Kidney capillary endothelial cell (primary cell): Measurements from ENCODE around the gene MLIP.

ENCODE experiments used
- DNase-seq: peaks from one replicate; pipeline ENCODE4 v3.0.0-alpha.2; 2018; ENCODE audit warnings: low spot score

The MLIP gene

GRCh38 chr6:54095723-54096122 lies 15.5 kb upstream of the MLIP start:
- DNase-seq: no peak

- no peak for DNase-seq
These were observed 14.4 kb upstream of the MLIP start for GRCh38 chr6:54096811-54097210.

GRCh38 chr6:54097753-54098152 lies 13.5 kb upstream of the MLIP start:
- DNase-seq: no peak

GRCh38 chr6:54098450-54099044 lies 12.7 kb upstream of the MLIP start:
- DNase-seq: no peak

- no peak for DNase-seq
These were observed 12.0 kb upstream of the MLIP start for GRCh38 chr6:54099225-54099624.

DNA sequence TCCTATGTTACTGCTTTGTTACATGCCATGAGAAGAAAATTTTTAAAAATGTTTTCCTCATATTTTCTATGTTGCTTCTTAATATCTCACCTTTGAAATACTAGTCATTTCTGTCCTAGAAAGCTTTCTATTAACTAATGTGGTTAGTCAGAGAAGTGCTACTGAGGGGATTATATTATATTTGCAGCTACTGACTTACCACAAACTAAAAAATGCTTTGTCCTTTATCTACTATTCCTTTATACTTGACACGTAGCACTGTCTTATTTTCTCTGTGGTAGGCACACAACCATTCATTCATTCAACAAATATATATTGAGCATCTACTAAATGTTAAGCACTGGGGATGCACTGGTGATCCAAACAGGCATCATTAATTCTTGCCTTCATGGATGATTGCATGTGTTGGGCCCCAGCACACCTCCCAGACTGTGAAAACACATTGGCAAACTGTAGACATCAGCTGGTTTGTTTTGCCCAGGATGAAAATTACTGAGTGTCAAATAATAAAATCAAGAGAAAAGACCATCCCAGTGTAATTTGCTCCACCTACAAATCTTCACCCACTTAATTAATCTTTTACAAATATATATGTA lies 10.7 kb upstream of the MLIP start:
- no peak for DNase-seq

- DNase-seq: no peak
These were observed 9.0 kb upstream of the MLIP start for GRCh38 chr6:54102238-54102637.

DNA sequence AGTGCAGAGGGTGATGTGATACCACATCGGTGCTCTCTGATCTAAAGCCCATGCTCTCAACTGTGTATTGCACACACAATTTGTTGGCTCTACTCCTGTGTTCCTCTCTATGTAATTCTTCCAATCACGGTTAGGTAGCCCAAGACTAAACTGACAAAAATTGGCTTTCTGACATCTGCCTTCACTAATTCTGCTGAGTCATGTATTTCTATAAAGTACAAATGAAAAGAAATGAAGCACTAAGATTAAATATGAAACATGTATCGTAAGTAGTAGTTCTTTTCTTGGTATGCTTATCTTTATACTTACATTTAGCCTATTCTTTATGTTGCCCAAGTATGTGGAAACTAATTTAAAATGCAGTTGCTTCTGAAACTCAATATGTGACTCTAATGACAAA lies 7.7 kb upstream of the MLIP start:
- no peak for DNase-seq

- DNase-seq: no peak
These were observed 4.5 kb upstream of the MLIP start for GRCh38 chr6:54106727-54107126.

- DNase-seq: no peak
These were observed 3.7 kb upstream of the MLIP start for GRCh38 chr6:54107470-54108090.

DNA sequence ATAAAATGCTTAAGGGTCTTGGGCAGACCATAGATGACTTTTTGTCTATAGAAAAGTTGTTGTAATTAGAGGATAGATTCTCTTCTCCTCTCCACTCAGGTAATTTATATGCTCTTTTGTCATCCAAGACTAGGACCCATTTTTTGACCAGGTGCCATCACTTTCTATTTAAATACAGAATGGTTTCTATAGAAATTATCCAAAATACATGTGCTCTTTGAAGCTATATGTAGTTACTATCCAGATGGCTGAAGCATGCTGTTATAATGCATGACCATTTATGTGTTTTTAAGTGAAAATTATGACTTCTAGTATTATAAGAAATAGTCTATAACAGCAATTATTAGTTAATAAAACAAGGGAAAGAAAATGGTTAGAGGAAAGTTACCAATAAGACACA lies 3.0 kb upstream of the MLIP start:
- DNase-seq: no peak

DNA sequence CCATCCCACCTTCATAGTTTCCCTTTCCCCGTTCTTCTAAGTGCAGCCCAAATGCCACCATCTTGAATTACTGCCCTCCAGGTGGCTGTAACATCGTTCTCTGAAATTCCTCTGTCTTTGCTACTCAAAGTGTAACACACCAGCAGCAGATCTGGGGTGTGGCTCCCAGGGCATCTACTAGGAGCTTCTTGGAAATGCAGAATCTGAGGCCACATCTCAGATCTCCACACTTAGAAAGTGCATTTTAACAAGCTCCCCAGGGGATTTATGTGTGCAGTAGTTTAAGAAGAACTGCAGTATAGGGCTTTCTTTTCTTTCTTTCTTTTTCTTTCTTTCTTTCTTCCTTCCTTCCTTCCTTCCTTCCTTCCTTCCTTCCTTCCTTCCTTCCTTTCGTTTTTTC lies 1.7 kb upstream of the MLIP start:
- DNase-seq: no peak

DNA sequence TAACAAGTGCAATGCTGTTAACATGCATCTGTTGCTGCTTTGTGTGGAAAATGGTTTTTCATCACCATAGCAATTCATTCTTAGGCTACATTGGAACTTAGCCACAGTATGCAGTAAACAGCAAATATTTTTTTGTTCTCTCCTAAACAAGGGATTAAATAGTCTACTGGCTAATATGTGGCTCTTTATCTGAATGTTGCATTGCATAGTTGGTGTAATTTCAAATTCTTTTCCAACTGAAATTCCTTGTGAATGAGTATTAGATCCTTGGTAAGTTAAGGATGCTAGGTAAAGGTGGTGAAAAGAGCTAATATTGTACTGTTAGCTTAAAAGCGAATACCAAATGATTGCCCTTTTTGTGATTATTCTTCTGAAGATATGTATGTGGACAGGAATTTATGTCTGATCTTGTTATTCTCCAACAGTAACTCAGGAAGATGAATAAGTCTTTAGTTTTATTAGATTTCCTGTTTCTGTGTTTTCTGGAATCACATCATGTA lies 958 bp downstream of the MLIP start:
- DNase-seq: peak; percentile 44

GRCh38 chr6:54114991-54115390 lies 3.7 kb downstream of the MLIP start:
- DNase-seq: no peak

DNA sequence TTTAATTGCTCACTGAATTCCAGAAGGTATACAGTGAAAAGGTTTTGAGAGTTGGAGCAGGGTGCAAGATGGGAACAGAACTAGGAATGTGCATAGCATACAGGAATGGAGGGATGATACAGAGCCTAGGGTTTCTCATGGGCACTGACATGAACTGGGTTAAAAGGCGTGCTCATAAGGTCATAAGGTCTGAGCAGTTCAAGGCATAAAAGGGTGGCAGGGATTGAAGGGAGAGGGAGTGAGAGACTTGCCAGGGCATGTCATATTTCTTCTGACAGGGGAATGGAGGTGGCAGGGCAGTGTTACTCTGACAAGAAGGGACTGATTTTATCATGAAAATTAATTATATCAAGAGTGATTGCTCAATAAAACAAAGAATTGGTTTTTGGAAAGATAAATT lies 4.7 kb downstream of the MLIP start:
- DNase-seq: no peak

DNA sequence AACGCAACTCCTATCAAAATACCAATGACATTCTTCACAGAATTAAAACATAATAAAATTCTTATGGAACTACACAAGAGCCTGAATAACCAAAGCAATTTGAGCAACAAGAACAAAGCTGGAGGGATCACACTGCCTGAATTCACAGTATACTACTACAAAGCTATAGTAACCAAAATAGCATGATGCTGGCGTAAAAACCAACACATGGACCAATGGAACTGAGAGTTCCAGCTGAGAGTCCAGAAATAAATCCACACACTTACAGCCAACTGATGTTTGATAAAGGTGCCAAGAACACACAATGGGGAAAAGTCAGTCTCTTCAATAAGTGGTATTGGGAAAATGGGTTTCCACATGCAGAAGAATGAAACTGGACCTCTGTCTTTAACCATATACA lies 6.9 kb downstream of the MLIP start:
- no peak for DNase-seq

DNA sequence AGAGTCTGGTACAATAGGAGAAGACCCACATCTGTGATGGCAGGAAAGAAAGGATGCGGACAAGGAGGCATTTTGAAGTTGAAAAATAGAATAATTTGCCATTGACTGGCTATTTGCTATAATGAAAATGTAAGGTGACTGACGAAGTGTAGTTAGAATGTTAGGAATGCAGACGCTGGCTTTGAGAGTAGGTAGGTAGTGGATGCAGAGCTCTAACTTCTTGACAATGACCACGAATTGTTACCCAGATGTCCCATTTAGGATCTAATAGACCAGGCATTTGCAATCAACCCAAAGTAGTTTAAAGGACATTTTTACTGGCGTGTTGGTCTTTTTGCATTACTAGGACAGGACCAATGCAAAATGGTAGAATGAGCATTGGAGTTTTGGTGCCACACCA lies 14.2 kb downstream of the MLIP start:
- no peak for DNase-seq

GRCh38 chr6:54130179-54130578 lies 18.9 kb downstream of the MLIP start:
- DNase-seq: no peak

DNA sequence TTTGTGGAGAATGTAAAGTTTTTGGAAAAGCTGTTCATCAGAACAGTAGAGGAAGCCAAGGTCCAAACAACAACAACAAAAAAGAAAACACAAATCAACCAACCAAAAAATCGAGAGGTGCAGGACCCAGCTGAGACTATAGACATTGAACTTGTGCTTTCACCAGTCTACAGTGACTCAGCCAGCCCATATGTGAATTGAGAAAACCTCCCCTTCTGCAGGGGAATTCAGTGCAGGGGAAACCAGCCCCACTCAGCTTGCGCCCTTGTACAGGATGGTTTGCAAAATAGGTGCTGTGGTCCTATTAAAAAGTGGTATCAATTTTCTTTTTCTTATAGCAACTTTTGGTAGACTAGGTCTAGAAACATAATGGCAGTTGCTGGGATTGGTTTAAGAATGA lies 21.3 kb downstream of the MLIP start:
- DNase-seq: no peak

DNA sequence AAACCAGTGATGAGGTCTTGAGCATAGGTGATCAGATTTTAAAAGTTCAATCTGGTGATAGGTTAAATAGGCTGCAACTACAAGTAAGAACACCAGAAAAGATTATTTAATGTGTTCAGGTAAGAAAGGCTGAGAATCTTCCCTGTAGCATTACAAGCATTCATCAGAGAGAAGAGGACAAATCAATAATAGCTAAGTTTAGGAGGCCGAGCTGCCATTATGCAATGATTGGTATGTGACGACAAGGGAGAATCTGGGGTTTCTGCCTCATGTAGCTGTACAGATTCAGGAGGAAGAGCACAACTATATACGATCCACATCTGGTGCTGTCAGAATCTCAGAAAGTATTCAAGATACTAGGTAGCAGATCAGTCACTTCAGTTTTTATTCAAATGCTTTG lies 21.9 kb downstream of the MLIP start:
- no peak for DNase-seq

DNA sequence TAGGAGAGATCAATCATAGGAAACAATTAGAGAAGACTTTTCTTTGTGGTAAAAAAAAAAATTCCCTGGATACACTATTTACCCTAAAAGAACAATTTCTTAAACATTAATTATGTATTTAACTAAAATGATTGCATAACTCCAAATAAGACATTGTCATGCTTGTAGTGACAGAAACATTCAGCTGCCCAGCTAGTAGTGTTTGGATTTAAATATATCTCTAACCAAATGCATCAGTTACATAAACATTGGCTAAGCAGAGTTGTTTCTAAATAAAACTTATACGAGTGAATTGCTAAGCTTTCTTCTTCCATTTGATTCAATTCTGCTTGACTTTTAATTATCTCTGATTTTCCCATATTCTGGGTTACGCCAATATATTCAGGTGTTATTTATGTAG lies 23.7 kb downstream of the MLIP start:
- DNase-seq: no peak

- no peak for DNase-seq
These were observed 24.6 kb downstream of the MLIP start for GRCh38 chr6:54135665-54136369.

DNA sequence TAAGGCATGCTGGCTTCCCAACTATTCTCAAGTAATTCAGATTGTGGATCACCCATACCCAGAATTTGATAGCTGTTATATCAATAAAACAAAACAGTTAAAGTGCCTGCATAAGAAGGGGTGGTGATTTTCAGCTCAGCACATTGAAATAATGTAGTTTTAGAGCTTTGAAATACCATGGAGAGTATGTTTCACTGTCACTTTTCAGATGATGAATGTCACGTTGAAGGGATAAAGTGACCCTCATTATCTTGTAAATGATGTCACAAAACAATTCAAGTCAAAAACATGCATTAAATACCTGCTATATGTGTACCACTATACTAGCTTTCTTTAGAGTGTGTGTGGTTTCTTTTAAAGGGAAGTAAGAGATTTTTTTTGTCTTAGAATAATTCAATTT lies 27.6 kb downstream of the MLIP start:
- no peak for DNase-seq
